IMR-90 (cell line): ENCODE data around the gene MEGF11. TPM values are rescaled to one million over a fixed set of nuclear protein-coding genes. Genes with fewer than 3 reads are reported as not detected.

Experiments
- ATAC-seq: fragments of 200-7000 bp; cut with Tn5 transposase; 2 replicates; pipeline ENCODE4 v1.9.1; 2020; ENCODE audit warnings: low read depth, mild to moderate bottlenecking, moderate library complexity
- BruUV-seq: library from RNA; stranded (reverse); fragments of 400-500 nt; replicated peaks from 2 replicates; lab custom pipeline; 2021; lab: Mats Ljungman, UMichigan
- CTCF ChIA-PET: fragments of 300-600 bp; formaldehyde crosslinking; extraction: SDS; loops from one replicate; lab custom pipeline; 2021; ENCODE audit warnings: antibody characterized with exemption; lab: Yijun Ruan, JAX
- POLR2A ChIA-PET: fragments of 300-600 bp; sonication (Branson Sonifier 250); formaldehyde crosslinking; loops from one replicate; lab custom pipeline; 2022; ENCODE audit warnings: antibody characterized with exemption; ENCODE audit not compliant: unreplicated experiment; lab: Charles Lee
- DNase-seq: peaks from one replicate; pipeline ENCODE4 v3.0.0; 2013
- H2AFZ ChIP-seq: replicated peaks from 2 replicates; pipeline ENCODE3; 2013; ENCODE audit warnings: low read length, mild to moderate bottlenecking; ENCODE audit not compliant: poor library complexity
- H2AK5ac ChIP-seq: 2 replicates; pipeline ENCODE4 v1.6.1; 2013; ENCODE audit warnings: low read depth, low read length, inconsistent platforms
- H2AK9ac ChIP-seq: replicated peaks from 2 replicates; pipeline ENCODE3; 2013; ENCODE audit warnings: mild to moderate bottlenecking, low read depth, low read length, moderate library complexity; ENCODE audit not compliant: poor library complexity
- H2BK120ac ChIP-seq: 2 replicates; pipeline ENCODE4 v1.6.1; 2013; ENCODE audit warnings: low read depth, low read length, inconsistent platforms
- H2BK15ac ChIP-seq: 3 replicates; pipeline ENCODE4 v1.6.1; 2013; ENCODE audit warnings: low read depth, low read length, inconsistent platforms
- H2BK20ac ChIP-seq: 2 replicates; pipeline ENCODE4 v1.6.1; 2013; ENCODE audit warnings: low read depth, mild to moderate bottlenecking, inconsistent platforms, low read length, moderate library complexity
- H2BK5ac ChIP-seq: 2 replicates; pipeline ENCODE4 v1.6.1; 2013; ENCODE audit warnings: mild to moderate bottlenecking, low read depth, low read length, inconsistent platforms; ENCODE audit not compliant: poor library complexity, severe bottlenecking
- H3K14ac ChIP-seq: replicated peaks from 2 replicates; pipeline ENCODE4 v1.6.1; 2013; ENCODE audit warnings: low read depth, low read length, inconsistent platforms
- H3K18ac ChIP-seq: 2 replicates; pipeline ENCODE4 v1.6.1; 2013; ENCODE audit warnings: low read depth, low read length, control low read depth
- H3K23ac ChIP-seq: 2 replicates; pipeline ENCODE4 v1.6.1; 2013; ENCODE audit warnings: low read depth, low read length, inconsistent platforms
- H3K27ac ChIP-seq: 2 replicates; pipeline ENCODE4 v1.5.1; 2013; ENCODE audit warnings: mild to moderate bottlenecking, control low read depth, low read length; ENCODE audit not compliant: insufficient read depth
- H3K27me3 ChIP-seq: 2 replicates; pipeline ENCODE4 v1.6.1; 2013; ENCODE audit warnings: low read length; ENCODE audit not compliant: control insufficient read depth, insufficient read depth
- H3K36me3 ChIP-seq: 2 replicates; pipeline ENCODE4 v1.6.1; 2013; ENCODE audit warnings: low read length, mixed read lengths; ENCODE audit not compliant: control insufficient read depth, insufficient read depth
- H3K4ac ChIP-seq: 2 replicates; pipeline ENCODE4 v1.6.1; 2013; ENCODE audit warnings: low read depth, low read length, inconsistent platforms
- H3K4me1 ChIP-seq: 2 replicates; pipeline ENCODE4 v1.6.1; 2013; ENCODE audit warnings: low read length, mixed read lengths; ENCODE audit not compliant: control insufficient read depth, insufficient read depth
- H3K4me2 ChIP-seq: 2 replicates; pipeline ENCODE4 v1.6.1; 2013; ENCODE audit warnings: low read depth, mild to moderate bottlenecking, control low read depth, low read length, moderate library complexity
- H3K4me3 ChIP-seq: 2 replicates; pipeline ENCODE4 v1.5.1; 2013; ENCODE audit warnings: low read depth, mild to moderate bottlenecking, control low read depth, low read length, moderate library complexity; ENCODE audit not compliant: insufficient read depth
- H3K56ac ChIP-seq: 2 replicates; pipeline ENCODE4 v1.6.1; 2013; ENCODE audit warnings: low read length, inconsistent platforms; ENCODE audit not compliant: insufficient read depth; ENCODE audit errors: extremely low read depth
- H3K79me1 ChIP-seq, 2 experiments: 2 replicates each; pipeline ENCODE4 v1.6.1; 2013; ENCODE audit warnings: low read length in 2 of 2, inconsistent platforms in 1 of 2, low read depth in 1 of 2
- H3K9ac ChIP-seq: 2 replicates; pipeline ENCODE4 v1.6.1; 2013; ENCODE audit warnings: low read depth, low read length, control low read depth
- H3K9me1 ChIP-seq: 2 replicates; pipeline ENCODE4 v1.6.1; 2013; ENCODE audit warnings: low read length, inconsistent platforms; ENCODE audit not compliant: insufficient read depth
- H3K9me3 ChIP-seq: 2 replicates; pipeline ENCODE4 v1.6.1; 2013; ENCODE audit warnings: low read length; ENCODE audit not compliant: control insufficient read depth, insufficient read depth
- H4K20me1 ChIP-seq: 2 replicates; pipeline ENCODE4 v1.6.1; 2013; ENCODE audit warnings: low read length, inconsistent platforms; ENCODE audit not compliant: insufficient read depth
- H4K5ac ChIP-seq: 2 replicates; pipeline ENCODE4 v1.6.1; 2013; ENCODE audit warnings: mild to moderate bottlenecking, low read depth, low read length, control low read depth
- H4K8ac ChIP-seq, 2 experiments: 2 replicates each; pipeline ENCODE4 v1.6.1; 2013; ENCODE audit warnings: low read depth in 2 of 2, low read length in 2 of 2, control low read depth in 1 of 2, inconsistent platforms in 1 of 2
- H4K91ac ChIP-seq: 2 replicates; pipeline ENCODE4 v1.6.1; 2013; ENCODE audit warnings: low read depth, low read length, inconsistent platforms; ENCODE audit not compliant: insufficient read depth
- BHLHE40 ChIP-seq: fragments of 150-350 bp; IDR thresholded peaks from 2 replicates; pipeline ENCODE4 v1.6.1; 2016; ENCODE audit warnings: mild to moderate bottlenecking, low read depth, low read length
- CEBPB ChIP-seq: IDR thresholded peaks from 2 replicates; pipeline ENCODE4 v1.6.1; 2012; ENCODE audit warnings: low read depth, low read length, improper control_type of control experiment
- ELK1 ChIP-seq: fragments of 150-350 bp; IDR thresholded peaks from 2 replicates; pipeline ENCODE4 v1.6.1; 2016; ENCODE audit warnings: low read depth, mild to moderate bottlenecking, low read length, moderate library complexity, borderline replicate concordance
- MAZ ChIP-seq: IDR thresholded peaks from 2 replicates; pipeline ENCODE4 v1.6.1; 2012; ENCODE audit warnings: low read depth, mild to moderate bottlenecking, low read length, improper control_type of control experiment, moderate library complexity, borderline replicate concordance
- MXI1 ChIP-seq: IDR thresholded peaks from 2 replicates; pipeline ENCODE4 v1.6.1; 2012; ENCODE audit warnings: low read depth, mild to moderate bottlenecking, low read length, moderate library complexity, borderline replicate concordance
- RAD21 ChIP-seq: IDR thresholded peaks from 2 replicates; pipeline ENCODE4 v1.6.1; 2012; ENCODE audit warnings: low read length, improper control_type of control experiment
- SMC3 ChIP-seq: fragments of 150-350 bp; IDR thresholded peaks from 2 replicates; pipeline ENCODE4 v1.6.1; 2016; ENCODE audit warnings: low read depth, mild to moderate bottlenecking, antibody characterized with exemption, low read length, moderate library complexity
- WGBS, 2 experiments: methylation state at CpG; one replicate each; pipeline versions ENCODE4 v1.1.5 to v1.1.7; 2013; ENCODE audit warnings: missing lambda C conversion rate in 2 of 2; ENCODE audit not compliant: insufficient read length in 1 of 2; ENCODE audit errors: extremely low coverage in 2 of 2; 5-methylcytosine and 5-hydroxymethylcytosine counted together
- dilution Hi-C: fragments of 300-500 bp; cut with HindIII; formaldehyde crosslinking; loops from one replicate; pipeline ENCODE4 v1.14.3; 2018; ENCODE audit warnings: low sequenced_read_pairs; ENCODE audit not compliant: unreplicated experiment
- in situ Hi-C: fragments of 300-500 bp; cut with MboI; formaldehyde crosslinking; loops from 3 replicates; pipeline ENCODE4 v1.14.3; 2019; ENCODE audit warnings: low sequenced_read_pairs, inconsistent platforms, mixed read lengths
- intact Hi-C: fragments of 100-400 bp; cut with micrococcal nuclease; formaldehyde crosslinking; loops from 2 replicates; pipeline ENCODE4 v1.10.0; 2022
- polyA plus RNA-seq, 3 experiments: library from polyadenylated mRNA; depleted of rRNA; stranded (reverse); fragments of >200 nt; gene quantifications; 2 replicates each; pipeline ENCODE4 v1.2.3, GENCODE V29; 2012; ENCODE audit warnings: low replicate concordance in 1 of 3
- total RNA-seq: library from RNA; depleted of rRNA; stranded (reverse); fragments of >200 nt; gene quantifications from 2 replicates; pipeline ENCODE4 v1.2.3, GENCODE V29; 2012

MEGF11 gene
- total and polyA plus RNA-seq, 2 of the 4 experiments (the other 2 are of a cell fraction): not detected

- no CpG with 5 or more reads among the region's 6 CpGs for whole genome bisulfite sequencing, 2 experiments
- POLR2A ChIA-PET: no interaction called here
- H3K36me3 ChIP-seq: no peaks in the 10 kb centered on the region
- no peak for TF ChIP-seq ELK1
- no peak for TF ChIP-seq CEBPB
- no peak for TF ChIP-seq BHLHE40
- TF ChIP-seq SMC3: no peak
- TF ChIP-seq MXI1: no peak
- TF ChIP-seq MAZ: no peak
- no peak for TF ChIP-seq RAD21
- no peak overlapping the region for H2AK5ac ChIP-seq
- no peak overlapping the region for H3K4me3 ChIP-seq
- no TSS peak for BruUV-seq
- intact Hi-C loops (no loop called here), in situ Hi-C loops (no loop called here), dilution Hi-C loops (no loop called here)
- H2AFZ ChIP-seq: no peak overlapping the region
- H2BK20ac ChIP-seq: no peak overlapping the region
- no peak overlapping the region for H2BK15ac ChIP-seq
- no peak overlapping the region for H2BK5ac ChIP-seq
- no peak overlapping the region for H2AK9ac ChIP-seq
- H4K91ac ChIP-seq: no peak overlapping the region
- CTCF ChIA-PET: no interaction called here
- no peak overlapping the region for H3K4me2 ChIP-seq
- no peaks in the 10 kb centered on the region for H3K4me1 ChIP-seq
- no peak overlapping the region for H3K18ac ChIP-seq
- no peak overlapping the region for H3K4ac ChIP-seq
- H3K9ac ChIP-seq: no peak overlapping the region
- H3K27ac ChIP-seq: no peak overlapping the region
- H3K27me3 ChIP-seq: peaks cover 29% of the 10 kb centered on the region
- H3K14ac ChIP-seq: no peak overlapping the region
- DNase-seq: no peak
- H3K9me1 ChIP-seq: no peaks in the 10 kb centered on the region
- no peak overlapping the region for H4K5ac ChIP-seq
- H3K79me1 ChIP-seq: no peaks in the 10 kb centered on the region
- no peak overlapping the region for H3K56ac ChIP-seq
- H3K23ac ChIP-seq: no peak overlapping the region
- no peak overlapping the region for H4K8ac ChIP-seq
- no peak for ATAC-seq
- no peaks in the 10 kb centered on the region for H4K20me1 ChIP-seq
- H2BK120ac ChIP-seq: no peak overlapping the region
- H3K9me3 ChIP-seq: no peaks in the 10 kb centered on the region
These were observed 204.2 kb downstream of the MEGF11 start for GRCh38 chr15:66049353-66049752.
